Psoas muscle (tissue), 8 donors: ENCODE measurements around the gene FPR2. TPM values are rescaled to one million over a fixed set of nuclear protein-coding genes. Genes with fewer than 3 reads are reported as not detected.

Experiments
- ATAC-seq, 4 donors: fragments of 200-7000 bp; cut with Tn5 transposase; one replicate each; pipeline ENCODE4 v1.9.1; 2020; ENCODE audit warnings: moderate library complexity in 3 of 4, mild to moderate bottlenecking in 2 of 4
- DNase-seq, 2 donors: peaks; one replicate each; pipeline ENCODE4 v3.0.0-alpha.2; 2020
- H3K27ac ChIP-seq: fragments of 200-600 bp; one replicate; pipeline ENCODE4 v1.8.0; 2022
- H3K27me3 ChIP-seq, 3 donors: fragments of 200-600 bp in 1 of 3; one replicate each; pipeline versions ENCODE4 v1.6.1 to v1.8.0; 2013 to 2022; ENCODE audit warnings: low read length in 2 of 3, mild to moderate bottlenecking in 2 of 3, moderate library complexity in 1 of 3; ENCODE audit not compliant: insufficient read depth in 3 of 3
- H3K36me3 ChIP-seq, 2 donors: fragments of 200-600 bp in 1 of 2; one replicate each; pipeline versions ENCODE4 v1.6.1 to v1.8.0; 2013 to 2022; ENCODE audit warnings: low read depth in 1 of 2, mild to moderate bottlenecking in 1 of 2, moderate library complexity in 1 of 2; ENCODE audit not compliant: insufficient read depth in 1 of 2
- H3K4me1 ChIP-seq: fragments of 200-600 bp; one replicate; pipeline ENCODE4 v1.8.0; 2022
- H3K4me3 ChIP-seq: fragments of 200-600 bp; one replicate; pipeline ENCODE4 v1.8.0; 2022; ENCODE audit warnings: mild to moderate bottlenecking
- H3K9me3 ChIP-seq: fragments of 200-600 bp; one replicate; pipeline ENCODE4 v1.8.0; 2022
- CTCF ChIP-seq: fragments of 200-600 bp; IDR thresholded peaks from one replicate; pipeline ENCODE4 v1.8.0; 2022; ENCODE audit warnings: antibody characterized with exemption
- WGBS, 3 donors: extraction: QIAGEN DNeasy Blood & Tissue Kit; methylation state at CpG; one replicate each; pipeline versions ENCODE4 v1.1.6 to v1.1.7; 2013; 5-methylcytosine and 5-hydroxymethylcytosine counted together
- intact Hi-C, 2 donors: fragments of 100-400 bp; cut with DNase I; formaldehyde crosslinking; loops; one replicate each; pipeline versions ENCODE4 v1.11.0 to v1.14.2; 2022
- polyA plus RNA-seq, 3 donors: library from polyadenylated mRNA; stranded (reverse); fragments of 200-250 nt; gene quantifications; one replicate each; pipeline ENCODE4 v1.2.3, GENCODE V29; 2013
- total RNA-seq, 4 donors: library from RNA; stranded (reverse); fragmentation: NEBNext Ultra II Directional in 2 of 4; extraction: Animal tissue kit (Norgen Biotek cat#: 25700) in 2 of 4; gene quantifications; one replicate each; pipeline versions ENCODE4 v1.2.1 to v1.2.4, GENCODE V29; 2021 to 2023
- donor health status: healthy with polysubstance abuse.
- donor health status: DM: no; HTN: no; CAD: no; lungs with moderate emphysema.
- donor health status: Bipolar disorder and iron deficiency.
- donor health status: healthy.
- donor health status: DM: yes; HTN: yes; CAD: no.
- donor health status: DM: no; HTN: no; CAD: no.
- donor health status: DM: no; HTN: no; CAD: no.
- donor health status: DM: yes; HTN: yes; CAD: no.

The FPR2 gene
- total and polyA plus RNA-seq, 7 donors, result 0.06 to 0.98 (median 0.30) TPM

- Histone ChIP-seq H3K36me3 (no peaks in the 10 kb centered on the region), H3K27me3 (no peaks in the 10 kb centered on the region), H3K4me3 (no peak overlapping the region), H3K27ac (no peak overlapping the region), H3K4me1 (no peaks in the 10 kb centered on the region), H3K9me3 (peaks cover 9% of the 10 kb centered on the region)
- WGBS, 3 donors, result 71 to 83% (median 80%) methylated on average over 1 of the region's 1 CpG
- DNase-seq, result no peak
- ATAC-seq, result no peak
- intact Hi-C loops, result no loop called here
- TF ChIP-seq CTCF, result no peak
Observed at GRCh38 chr19:51816711-51817110, 55.7 kb downstream of the FPR2 start.

- Histone ChIP-seq H3K9me3 (no peaks in the 10 kb centered on the region), H3K4me1 (no peaks in the 10 kb centered on the region), H3K27ac (no peak overlapping the region), H3K36me3 (no peaks in the 10 kb centered on the region), H3K4me3 (no peak overlapping the region), H3K27me3 (no peaks in the 10 kb centered on the region)
- no peak for TF ChIP-seq CTCF
- intact Hi-C loops, result no loop called here
- DNase-seq (no peak), ATAC-seq (no peak)
- 55 to 60% (median 55%) methylated on average over 3 of the region's 3 CpGs for WGBS, 3 donors
Observed at GRCh38 chr19:51820011-51820410, 59.0 kb downstream of the FPR2 start.

Other genes starting within 250 kb of the FPR2 start
- under 1 TPM; 0.20 to 0.40 (median 0.27) TPM for gene SIGLEC6, start 229.5 kb upstream of the FPR2 start, total RNA-seq
- under 1 TPM in 1 of 3 donors, not detected in 2; 0.03 TPM for gene SIGLEC6, start 229.5 kb upstream of the FPR2 start, polyA plus RNA-seq
- 1 to 10 TPM; 4.4 to 8.9 (median 6.7) TPM for gene ZNF175, start 189.9 kb upstream of the FPR2 start, total RNA-seq
- 1 to 10 TPM; 2.3 to 6.2 (median 3.0) TPM for gene ZNF175, start 189.9 kb upstream of the FPR2 start, polyA plus RNA-seq
- gene SIGLEC5, start 130.8 kb upstream of the FPR2 start, total RNA-seq, result under 1 TPM in 2 of 4 donors, not detected in 2; 0.56 to 0.65 TPM
- gene SIGLEC5, start 130.8 kb upstream of the FPR2 start, polyA plus RNA-seq, result under 1 TPM in 1 of 3 donors, not detected in 2; 0.01 TPM
- 1 to 10 TPM in 3 of 4 donors, under 1 TPM in 1; 0.93 to 1.9 (median 1.1) TPM for gene SIGLEC14, start 114.4 kb upstream of the FPR2 start, total RNA-seq
- gene SIGLEC14, start 114.4 kb upstream of the FPR2 start, polyA plus RNA-seq, result under 1 TPM; 0.07 to 0.49 (median 0.10) TPM
- 1 to 10 TPM; 2.9 to 4.2 (median 3.5) TPM for gene SPACA6, start 67.8 kb upstream of the FPR2 start, total RNA-seq
- 1 to 10 TPM; 1.5 to 5.2 (median 2.1) TPM for gene SPACA6, start 67.8 kb upstream of the FPR2 start, polyA plus RNA-seq
- gene HAS1, start 37.2 kb upstream of the FPR2 start, total RNA-seq, result under 1 TPM in 2 of 4 donors, not detected in 2; 0.32 to 0.46 TPM
- under 1 TPM; 0.04 to 0.25 (median 0.04) TPM for gene HAS1, start 37.2 kb upstream of the FPR2 start, polyA plus RNA-seq
- gene FPR1, start 9.3 kb upstream of the FPR2 start, total RNA-seq, result 1 to 10 TPM; 1.5 to 6.7 (median 3.5) TPM
- gene FPR1, start 9.3 kb upstream of the FPR2 start, polyA plus RNA-seq, result 1 to 10 TPM in 1 of 3 donors, under 1 TPM in 2; 0.45 to 2.1 (median 0.55) TPM
- 1 to 10 TPM; 1.2 to 2.3 (median 1.8) TPM for gene FPR3, start 34.0 kb downstream of the FPR2 start, total RNA-seq
- under 1 TPM; 0.27 to 0.66 (median 0.32) TPM for gene FPR3, start 34.0 kb downstream of the FPR2 start, polyA plus RNA-seq
- 1 to 10 TPM; 3.9 to 9.1 (median 5.3) TPM for gene ZNF577, start 126.8 kb downstream of the FPR2 start, total RNA-seq
- gene ZNF577, start 126.8 kb downstream of the FPR2 start, polyA plus RNA-seq, result 10 to 100 TPM in 1 of 3 donors, 1 to 10 TPM in 2; 3.1 to 10.4 (median 5.1) TPM
- 1 to 10 TPM; 4.2 to 6.0 (median 4.9) TPM for gene ZNF649, start 143.8 kb downstream of the FPR2 start, total RNA-seq
- gene ZNF649, start 143.8 kb downstream of the FPR2 start, polyA plus RNA-seq, result 1 to 10 TPM; 2.9 to 6.0 (median 3.6) TPM
- gene ZNF613, start 166.3 kb downstream of the FPR2 start, total RNA-seq, result 1 to 10 TPM; 1.7 to 3.6 (median 2.3) TPM
- gene ZNF613, start 166.3 kb downstream of the FPR2 start, polyA plus RNA-seq, result 1 to 10 TPM; 1.7 to 4.5 (median 2.3) TPM
- 1 to 10 TPM; 2.9 to 7.2 (median 4.9) TPM for gene ZNF350, start 225.7 kb downstream of the FPR2 start, total RNA-seq
- 10 to 100 TPM in 1 of 3 donors, 1 to 10 TPM in 2; 3.5 to 12.7 (median 7.2) TPM for gene ZNF350, start 225.7 kb downstream of the FPR2 start, polyA plus RNA-seq
- gene ZNF615, start 247.0 kb downstream of the FPR2 start, total RNA-seq, result 1 to 10 TPM; 4.5 to 7.4 (median 5.2) TPM
- gene ZNF615, start 247.0 kb downstream of the FPR2 start, polyA plus RNA-seq, result 1 to 10 TPM; 1.5 to 8.2 (median 3.3) TPM